NOMO-1 treated with DMSO at 0.1 percent for 48 hours (cell line): Measurements from ENCODE around the gene SCAP.
"Not testable (repeated sequence)": the region's sequence is repeated elsewhere in the genome, so short reads cannot be mapped to it uniquely, and the experiment has no call there.

Experiments used
- DNase-seq: peaks from one replicate; lab custom pipeline; 2025; ENCODE audit not compliant: unreplicated experiment; lab: John Stamatoyannopoulos, UW

SCAP gene

DNA sequence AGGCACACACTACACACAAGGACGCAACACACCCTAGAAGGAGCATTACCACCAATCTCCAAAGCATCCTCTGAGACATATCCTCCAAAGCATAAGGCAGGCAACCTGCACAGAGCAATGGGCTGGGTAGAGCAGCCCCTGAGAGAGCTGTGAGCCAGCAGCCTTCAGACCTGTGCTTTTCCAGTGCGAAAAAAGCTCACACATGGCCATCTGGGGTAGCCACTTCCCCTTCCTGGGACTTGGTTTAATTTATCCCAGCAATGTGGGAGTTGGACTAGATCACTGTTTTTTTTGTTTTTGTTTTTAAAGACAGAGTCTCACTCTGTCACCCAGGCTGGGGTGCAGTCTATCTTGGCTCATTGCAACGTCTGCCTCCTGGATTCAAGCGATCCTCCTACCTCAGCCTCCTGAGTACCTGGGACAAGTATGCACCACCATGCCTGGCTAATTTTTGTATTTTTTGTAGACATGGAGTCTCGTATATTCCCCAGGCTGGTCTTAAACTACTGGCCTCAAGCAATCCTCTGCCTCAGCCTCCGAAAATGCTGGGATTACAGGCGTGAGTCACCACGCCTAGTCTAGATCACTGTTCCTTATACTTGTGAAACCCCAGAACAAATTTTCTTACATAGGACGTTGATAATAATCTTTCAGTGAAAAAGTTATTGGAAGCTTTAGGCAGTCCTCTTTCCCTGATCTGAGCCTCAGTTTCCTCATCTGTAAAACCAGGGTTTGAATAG, 76.0 kb downstream of the SCAP start:
- DNase-seq, result no peak

DNA sequence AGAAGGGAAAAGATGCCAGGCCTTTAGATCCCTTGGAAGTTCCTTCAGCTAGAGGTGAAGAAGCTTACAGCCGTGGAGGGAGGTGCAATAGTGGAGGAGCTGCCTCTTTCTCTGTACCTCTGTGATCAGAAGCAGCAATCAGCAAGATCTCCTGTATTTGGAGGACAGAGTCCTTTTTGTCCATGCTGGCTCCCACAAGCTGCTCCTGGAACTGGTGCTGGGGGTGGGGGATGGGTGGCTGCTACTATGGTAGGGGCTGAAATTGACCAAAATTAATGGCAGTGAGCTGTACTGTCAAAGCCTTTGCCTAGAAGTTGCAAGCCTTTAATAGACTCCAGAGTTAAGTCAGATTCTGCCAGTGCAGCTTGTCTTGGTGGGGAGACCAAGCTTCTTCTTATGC, 76.7 kb downstream of the SCAP start:
- DNase-seq, result no peak

DNA sequence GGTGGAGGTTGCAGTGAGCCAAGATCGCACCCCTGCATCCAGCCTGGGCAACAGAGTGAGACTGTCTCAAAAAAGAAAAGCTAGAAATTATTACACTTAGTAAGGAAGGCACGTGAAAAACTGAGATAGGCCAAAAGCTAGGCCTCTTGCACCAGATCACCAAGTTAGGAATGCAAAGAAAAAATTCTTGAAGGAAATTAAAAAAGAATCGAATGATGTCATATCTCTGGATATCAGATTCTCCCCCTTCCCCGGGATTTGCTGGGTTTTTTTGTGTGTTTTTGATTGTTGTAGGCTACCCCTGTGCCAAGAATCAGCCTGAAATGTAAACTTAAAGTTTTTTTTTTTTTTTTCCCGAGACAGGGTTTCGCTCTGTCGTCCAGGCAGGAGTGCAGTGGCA, 77.5 kb downstream of the SCAP start:
- no peak for DNase-seq

DNA sequence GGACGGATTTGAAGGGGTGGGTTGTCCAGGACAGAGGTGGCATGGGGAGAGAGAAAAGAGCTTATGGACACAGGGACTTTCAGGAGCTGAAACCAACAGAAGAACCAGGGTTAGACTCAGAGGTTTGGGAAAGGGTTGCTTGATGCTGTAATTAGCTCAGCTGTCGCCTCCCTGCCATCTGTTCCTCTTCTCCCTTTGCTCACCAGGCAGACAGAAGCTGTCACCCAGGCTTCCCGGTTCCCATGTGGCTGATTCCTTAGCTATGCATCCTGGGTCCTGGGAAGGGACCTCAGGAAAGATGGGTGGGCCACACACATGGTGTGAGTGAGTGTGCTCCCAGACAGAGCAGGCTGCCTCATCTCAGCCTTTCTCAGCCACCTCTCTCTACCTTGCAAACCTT, 80.9 kb downstream of the SCAP start:
- no peak for DNase-seq

DNA sequence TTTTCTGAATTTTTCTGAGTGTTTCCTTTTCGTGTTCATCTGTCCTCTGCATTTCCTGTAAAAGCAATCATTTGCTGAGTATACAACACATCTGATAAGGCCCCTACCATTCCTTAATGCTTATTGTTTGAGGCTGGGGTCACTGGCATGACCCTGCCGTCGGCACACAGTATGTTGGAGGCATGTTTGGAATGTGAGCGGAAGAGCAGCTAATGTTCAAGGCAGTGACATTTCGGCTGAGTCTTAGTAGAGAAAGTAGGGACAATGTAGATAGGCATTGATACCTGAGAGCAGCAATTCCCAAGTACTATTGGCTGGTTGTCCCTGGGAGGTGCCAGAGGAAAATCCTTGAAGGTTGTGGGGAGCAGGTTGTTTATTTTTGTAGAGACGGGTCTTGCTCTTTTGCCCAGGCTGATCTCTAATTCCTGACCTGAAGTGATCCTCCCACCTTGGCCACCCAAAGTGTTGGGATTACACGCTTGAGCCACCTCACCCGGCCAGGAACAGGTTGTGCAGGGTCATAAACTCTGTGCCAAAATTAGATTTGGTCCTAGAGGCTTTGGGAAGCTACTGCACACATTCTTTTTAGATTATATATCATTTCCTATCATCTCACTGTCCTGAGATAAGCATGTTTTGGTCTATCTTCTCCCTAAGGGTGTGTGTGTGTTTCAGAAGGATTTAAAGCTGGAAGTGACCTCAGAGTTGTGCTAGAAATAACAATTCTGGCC, 81.4 kb downstream of the SCAP start:
- no peak for DNase-seq

DNA sequence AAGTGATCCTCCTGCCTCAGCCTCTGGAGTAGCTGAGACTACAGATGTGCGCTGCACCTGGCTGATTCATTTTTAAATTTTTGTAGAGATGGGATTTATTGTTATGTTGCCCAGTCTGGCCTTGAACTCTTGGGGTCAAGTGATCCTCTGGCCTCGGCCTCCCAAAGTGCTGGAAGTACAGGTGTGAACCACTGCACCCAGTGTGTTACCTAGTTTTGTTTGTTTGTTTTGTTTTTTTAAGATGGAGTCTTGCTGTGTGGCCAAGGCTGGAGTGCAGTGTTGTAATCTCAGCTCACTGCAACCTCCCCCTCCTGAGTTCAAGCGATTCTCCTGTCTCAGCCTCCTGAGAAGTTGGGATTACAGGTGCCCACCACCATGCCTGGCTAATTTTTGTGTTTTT, 82.8 kb downstream of the SCAP start:
- no peak for DNase-seq

DNA sequence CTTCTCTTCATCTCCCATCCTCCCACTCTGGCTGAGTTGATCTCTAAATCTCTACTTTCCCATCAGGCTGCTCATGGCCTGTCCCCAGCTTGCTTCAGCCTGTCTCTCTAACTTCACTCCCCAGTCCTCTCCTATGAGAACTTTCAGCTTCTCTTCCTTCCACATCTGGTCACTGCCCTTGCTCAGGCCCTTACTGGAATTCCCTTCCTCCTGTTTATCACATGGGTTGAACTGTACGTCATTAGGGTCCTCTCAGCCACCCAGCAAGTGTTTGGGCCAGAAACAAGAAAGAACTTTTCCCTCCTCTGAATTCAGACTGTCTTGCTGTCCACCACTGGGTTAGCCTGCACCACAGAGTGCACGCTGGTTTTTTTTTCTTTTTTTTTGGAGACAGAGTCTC, 89.9 kb downstream of the SCAP start:
- no peak for DNase-seq

DNA sequence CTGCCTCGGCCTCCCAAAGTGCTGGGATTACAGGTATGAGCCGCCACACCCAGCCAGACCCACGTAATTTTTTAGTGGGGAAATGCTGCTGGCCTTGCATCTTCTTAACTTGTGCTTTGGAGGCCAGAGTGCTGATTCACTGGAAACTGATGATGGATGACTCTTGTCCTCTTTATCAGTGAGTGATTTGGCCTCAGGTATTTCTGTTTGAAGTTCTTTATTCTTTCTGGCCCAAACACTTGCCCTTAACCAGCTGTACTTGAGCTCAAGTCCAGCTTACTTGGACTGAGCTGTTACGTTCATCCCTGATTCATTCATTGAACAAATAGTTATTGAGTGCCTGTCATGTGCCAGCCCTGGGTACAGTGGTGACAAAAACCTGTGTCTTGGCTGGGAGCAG, 90.7 kb downstream of the SCAP start:
- DNase-seq, result no peak

DNA sequence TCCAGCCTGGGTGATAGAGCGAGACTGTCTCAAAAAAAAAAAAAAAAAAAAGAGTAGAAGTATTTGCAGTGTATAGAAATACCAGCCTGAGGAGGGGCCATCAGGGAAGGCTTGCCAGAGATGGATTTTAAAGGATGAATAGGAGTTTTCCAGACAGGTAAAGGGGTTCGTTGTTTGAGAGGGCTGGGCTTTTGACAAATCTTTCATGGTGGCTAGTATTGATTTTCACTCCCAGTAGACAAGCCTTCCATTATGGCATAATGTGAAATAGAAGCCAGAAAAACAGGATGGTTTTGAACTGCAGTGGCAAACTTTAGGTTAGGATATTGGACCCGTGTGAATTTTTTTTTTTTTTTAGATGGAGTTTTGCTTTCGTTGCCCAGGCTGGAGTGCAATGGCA, 91.3 kb downstream of the SCAP start:
- DNase-seq, result no peak

DNA sequence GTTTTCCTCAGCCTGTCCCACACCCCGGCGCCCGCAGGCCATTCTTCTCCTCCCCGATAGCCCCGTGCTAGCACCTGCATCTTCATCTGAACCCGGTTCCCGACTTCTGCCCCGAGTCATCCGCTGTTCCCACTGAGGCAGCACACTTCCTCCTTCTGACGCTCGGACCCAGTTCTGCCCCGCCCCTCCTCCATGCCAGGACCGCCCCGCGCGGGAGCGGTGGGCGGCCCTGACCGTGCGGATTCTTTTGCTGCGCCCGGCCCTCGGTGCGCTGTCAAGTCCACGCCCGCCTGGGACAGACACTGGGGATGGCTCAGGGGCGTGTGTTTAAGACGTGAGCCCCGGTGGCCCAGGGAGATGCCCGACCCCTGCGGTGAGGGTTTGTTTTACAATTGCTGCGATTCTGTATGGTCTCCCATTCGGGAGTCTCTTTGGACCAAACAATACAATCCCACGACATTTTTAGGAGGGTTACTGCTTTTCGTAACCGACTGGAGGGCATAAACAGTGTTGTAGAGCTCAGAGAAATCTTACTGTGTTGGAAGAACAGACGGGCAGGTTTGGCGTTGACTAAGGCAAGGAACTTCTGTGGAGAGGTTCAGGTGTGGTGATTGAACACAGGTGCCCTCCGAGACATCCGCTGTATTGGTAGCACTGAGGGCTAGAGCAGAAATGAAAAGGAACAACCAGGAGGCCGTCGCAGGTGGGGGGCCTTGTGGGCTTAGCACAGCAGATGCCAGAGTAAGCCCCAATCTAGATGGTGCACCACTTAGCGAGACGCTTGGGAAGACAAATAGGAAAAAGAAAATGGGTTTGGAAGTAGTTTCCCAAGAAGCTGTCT, 94.2 kb downstream of the SCAP start:
- DNase-seq, result peak; percentile 85

DNA sequence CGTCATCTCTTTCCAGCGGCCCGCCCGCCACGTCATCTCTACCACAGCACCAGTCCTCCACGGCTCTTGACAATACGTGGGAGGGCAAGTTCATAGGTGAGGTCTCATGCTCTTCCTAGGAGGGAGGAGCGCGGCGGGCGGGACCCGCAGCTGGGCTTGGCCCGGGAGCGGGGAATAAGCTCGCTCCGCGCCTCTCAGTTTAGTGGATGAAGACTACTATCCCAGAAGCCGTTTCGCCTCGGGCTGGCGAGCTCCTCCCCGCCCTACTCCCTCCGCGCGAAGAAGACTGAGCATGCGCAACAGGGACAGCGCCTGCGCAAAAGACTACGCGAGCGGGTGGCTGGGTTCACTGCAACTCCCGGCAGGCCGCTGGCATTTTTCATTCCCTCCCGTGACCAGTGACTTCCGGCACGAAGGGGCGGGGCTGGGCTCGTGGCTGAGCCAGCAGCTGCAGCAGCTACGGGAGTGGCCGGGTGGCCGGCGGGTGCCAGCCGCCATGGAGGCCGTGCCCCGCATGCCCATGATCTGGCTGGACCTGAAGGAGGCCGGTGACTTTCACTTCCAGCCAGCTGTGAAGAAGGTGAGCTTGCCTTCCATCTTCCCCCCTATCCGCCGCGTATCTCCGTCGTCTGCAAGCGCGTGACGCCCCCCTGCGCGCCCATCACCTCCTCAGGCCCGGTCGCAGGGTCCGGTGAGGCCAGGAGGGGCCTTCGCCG, 95.0 kb downstream of the SCAP start, which contains the start of gene PTPN23:
Gene PTPN23 (plus strand): TSS at position 421 of the 716 bp plus-strand sequence. CDS start 76 bp downstream, at position 497.
- peak; percentile 98 for DNase-seq

DNA sequence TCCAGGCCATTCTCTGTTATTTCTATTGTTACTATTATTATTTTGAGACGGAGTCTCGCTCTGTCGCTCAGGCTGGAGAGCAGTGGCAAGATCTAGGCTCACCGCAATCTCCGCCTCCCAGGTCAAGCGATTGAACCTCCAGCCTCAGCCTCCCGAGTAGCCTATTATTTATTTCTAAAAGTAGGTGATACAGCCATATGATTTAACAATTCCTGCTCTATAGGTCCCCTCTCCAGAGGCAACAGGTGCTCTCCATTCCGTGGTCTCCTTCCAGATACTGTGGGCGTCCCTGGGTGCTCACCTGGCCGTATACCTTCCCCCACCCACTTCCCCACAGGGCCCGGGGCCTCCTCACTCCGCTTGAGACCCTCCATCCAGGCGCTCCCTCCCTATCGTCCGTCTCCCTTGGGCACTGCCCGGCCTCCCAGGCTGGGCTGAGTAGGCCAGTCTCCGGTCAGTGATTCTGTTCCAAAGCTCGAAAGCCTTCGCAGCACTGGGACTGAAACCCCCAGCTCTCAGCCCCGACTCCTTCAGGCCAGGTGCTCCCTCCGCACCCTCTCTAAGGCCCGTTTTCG, 95.6 kb downstream of the SCAP start:
- peak; percentile 9 for DNase-seq

DNA sequence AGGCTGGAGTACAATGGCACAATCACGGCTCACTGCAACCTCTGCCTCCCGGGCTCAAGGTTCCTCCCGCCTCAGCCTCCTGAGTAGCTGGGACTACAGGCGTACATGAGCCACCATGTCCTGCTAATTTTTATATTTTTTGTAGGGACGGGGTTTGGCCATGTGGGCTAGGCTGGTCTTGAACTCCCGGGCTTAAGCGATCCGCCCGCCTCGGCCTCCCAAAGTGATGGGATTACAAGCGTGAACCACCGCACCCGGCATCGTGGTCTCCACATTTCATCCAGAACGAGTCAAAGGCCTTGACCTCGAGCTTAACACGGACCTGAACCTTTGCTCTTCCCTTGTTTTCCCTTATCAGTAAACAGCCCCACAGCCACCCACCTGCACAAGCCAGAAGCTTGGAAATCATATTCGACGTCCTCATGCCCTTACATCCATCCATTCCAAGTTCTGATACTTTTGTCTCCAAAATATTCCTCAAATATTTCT, 96.3 kb downstream of the SCAP start:
- DNase-seq, result no peak

DNA sequence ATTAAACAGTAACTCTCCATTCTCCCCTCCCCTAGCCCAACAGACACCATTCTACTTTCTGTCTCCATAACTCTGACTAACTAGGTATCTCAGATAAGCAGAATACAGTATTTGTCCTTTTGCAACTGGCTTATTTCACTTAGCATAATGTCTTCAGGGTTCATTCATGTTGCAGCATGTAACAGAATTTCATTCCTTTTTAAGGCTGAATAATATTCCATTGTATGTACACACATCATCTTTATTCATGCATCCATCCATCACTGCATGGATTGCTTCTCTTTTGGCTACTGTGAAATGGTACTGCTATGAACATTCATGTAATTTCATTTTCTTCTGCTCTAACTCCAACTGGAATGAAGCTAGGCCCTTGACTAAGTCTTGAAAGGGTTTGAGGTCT, 96.9 kb downstream of the SCAP start:
- no peak for DNase-seq

DNA sequence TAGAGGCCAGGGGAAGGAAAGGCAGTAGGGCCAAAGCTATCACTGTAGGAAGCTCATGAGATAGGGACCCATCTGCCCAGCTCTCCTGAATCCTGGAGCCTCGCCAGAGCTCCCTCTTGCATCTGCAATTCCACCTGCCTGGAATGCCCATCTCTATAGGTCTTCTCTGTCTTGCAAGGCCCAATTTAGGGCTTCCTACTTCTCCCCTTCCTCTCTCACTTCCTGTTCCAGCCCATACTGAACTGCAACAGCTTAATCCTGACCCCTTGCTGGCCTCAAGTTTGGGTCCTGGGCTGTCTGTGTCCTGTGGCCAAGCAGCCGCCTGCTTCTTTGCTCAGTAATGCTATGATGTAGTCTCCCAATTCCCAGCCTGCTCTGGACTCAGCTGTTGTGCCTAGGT, 98.6 kb downstream of the SCAP start:
- DNase-seq, result peak; percentile 70

DNA sequence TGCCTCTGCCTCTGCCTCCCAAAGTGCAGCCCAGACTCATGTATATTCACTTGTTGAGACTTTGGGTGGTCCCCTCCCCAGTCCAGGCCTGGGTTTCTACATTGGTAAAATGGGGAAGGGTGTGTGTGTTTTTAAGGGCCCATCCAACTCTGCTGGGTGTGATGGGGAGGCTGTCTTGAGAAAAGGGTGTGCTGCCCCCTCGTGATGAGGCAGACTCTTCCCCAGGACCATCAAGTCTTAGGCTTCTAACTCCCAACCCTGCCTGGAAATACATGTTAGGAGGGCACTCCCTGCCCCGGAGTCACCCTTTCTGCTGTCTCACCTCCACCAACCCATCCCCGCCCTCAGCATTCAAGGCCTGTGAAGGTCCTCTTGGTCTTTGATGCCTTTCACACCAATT, 99.3 kb downstream of the SCAP start:
- DNase-seq, result no peak

DNA sequence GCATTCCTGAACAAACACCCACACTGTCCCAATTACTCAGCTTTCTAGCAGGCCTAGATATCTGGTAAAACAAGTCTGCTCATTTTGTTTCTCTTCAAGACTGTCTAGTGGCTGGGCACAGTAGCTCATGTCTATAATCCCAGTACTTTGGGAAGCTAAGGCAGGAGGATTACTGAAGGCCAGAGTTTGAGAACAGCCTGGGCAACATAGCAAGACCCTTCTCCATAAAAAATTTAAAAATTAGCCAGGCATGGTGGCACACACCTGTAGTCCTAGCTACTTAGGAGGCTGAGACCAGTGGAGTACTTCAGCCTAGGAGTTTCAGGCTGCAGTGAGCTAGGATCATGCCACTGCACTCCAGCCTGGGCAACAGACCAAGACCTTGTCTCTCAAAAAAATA, 101.2 kb downstream of the SCAP start:
- DNase-seq, result no peak

DNA sequence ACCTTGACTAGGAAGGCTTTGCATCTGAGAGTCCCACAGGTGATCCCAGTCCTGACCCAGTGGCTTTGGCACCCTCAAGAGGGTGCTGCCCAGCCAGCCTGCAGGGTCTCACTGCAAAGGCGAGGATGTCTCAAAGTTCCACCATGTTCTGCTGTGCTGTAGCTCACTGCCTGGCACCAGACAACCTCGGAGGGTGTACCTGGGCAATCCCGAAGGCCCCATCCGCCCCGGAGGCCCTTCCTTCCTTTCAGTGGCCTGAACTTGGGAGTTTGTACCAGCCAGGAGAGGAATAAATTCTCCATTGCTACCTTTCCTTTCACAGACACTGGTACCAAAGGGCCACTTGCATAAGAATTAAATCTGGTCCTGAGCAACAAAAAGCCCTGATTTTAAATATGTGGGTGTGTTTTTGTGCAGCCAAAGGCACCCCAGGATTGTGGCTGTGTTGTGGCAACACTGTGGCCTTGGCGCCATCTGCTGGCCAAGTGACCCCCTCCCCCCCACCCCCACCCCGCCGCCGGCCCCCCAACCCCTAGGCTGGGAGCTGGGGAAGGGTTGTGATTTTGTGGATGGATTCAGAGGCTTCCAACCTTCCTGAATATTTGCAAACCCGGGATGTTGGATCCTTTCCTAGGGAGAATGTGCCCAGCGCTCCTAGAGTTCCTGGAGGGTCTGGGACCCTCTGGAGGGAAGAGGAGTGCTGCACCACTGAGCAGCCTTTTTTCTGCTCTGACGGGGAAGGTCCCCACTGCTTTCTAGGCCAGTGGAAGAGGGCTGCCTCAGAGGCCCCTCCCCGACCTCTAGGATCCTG, 104.6 kb downstream of the SCAP start:
- DNase-seq, result peak; percentile 3

DNA sequence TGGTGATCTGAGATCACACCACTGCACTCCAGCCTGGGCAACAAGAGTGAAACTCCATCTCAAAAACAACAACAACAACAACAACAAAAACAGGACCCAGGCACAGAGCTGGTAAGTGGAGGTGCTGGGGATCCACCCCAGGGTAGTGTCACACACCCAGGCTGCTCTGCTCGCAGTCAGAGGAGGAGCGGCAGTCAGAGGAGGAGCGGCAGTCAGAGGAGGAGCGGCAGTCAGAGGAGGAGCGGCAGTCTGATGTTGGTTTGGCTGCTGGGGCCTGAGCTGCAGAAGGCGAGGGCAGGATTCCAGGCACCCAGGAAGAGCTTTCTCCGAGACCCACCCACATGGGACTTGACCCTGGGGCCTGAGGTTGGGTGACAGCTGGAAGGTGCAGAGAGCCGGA, 105.7 kb downstream of the SCAP start:
- not testable (repeated sequence) for DNase-seq

DNA sequence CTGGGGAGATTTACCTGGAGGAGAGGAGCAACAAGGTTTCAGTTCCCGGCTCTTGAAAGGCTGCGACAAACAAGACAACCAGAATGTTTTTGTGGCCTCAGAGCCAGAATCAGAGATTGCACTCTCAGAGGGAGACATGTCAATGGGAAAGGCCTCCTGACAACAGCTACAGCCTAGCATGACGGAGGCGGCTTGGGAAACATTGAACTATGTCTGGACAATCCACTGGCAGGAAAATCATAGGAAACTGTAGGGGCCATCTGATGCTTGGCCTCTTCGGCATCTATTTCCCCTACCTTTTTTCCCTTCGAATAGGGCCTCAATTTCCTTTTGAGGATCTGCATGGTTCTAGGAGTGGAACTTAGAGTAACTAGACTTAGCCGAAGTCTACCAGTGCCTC, 108.1 kb downstream of the SCAP start:
- no peak for DNase-seq
